Left ventricle myocardium inferior (tissue), 1 donor: ENCODE results near the gene ELFN1. TPM values are rescaled to one million over a fixed set of nuclear protein-coding genes. Genes with fewer than 3 reads are reported as not detected.
A peak's percentile ranks its signal among the peaks of the same experiment; 100 is the strongest.

Source experiments
- DNase-seq: peaks from one replicate; pipeline ENCODE4 v3.0.0-alpha.2; 2020
- H3K27ac ChIP-seq: fragments of 200-600 bp; replicated peaks from 2 replicates; pipeline ENCODE4 v1.8.0; 2021
- H3K27me3 ChIP-seq: fragments of 200-600 bp; 2 replicates; pipeline ENCODE4 v1.8.0; 2021; ENCODE audit warnings: low read depth
- H3K36me3 ChIP-seq: fragments of 200-600 bp; 2 replicates; pipeline ENCODE4 v1.8.0; 2021
- H3K4me1 ChIP-seq: fragments of 200-600 bp; 2 replicates; pipeline ENCODE4 v1.8.0; 2021
- H3K4me3 ChIP-seq: fragments of 200-600 bp; 2 replicates; pipeline ENCODE4 v1.8.0; 2021; ENCODE audit warnings: mild to moderate bottlenecking, moderate library complexity
- H3K9me3 ChIP-seq: fragments of 200-600 bp; replicated peaks from 2 replicates; pipeline ENCODE4 v1.8.0; 2021
- CTCF ChIP-seq: fragments of 200-600 bp; IDR thresholded peaks from 2 replicates; pipeline ENCODE4 v1.8.0; 2021; ENCODE audit warnings: antibody characterized with exemption, mild to moderate bottlenecking, borderline replicate concordance
- intact Hi-C: fragments of 100-400 bp; cut with micrococcal nuclease; formaldehyde crosslinking; loops from one replicate; pipeline ENCODE4 v1.11.0; 2022
- total RNA-seq: library from RNA; stranded (reverse); fragmentation: NEBNext Ultra II Directional; extraction: Animal tissue kit (Norgen Biotek cat#: 25700); gene quantifications from one replicate; pipeline ENCODE4 v1.2.1, GENCODE V29; 2021
- donor health status: DM: no; HTN: yes; CAD: no; lungs with severe emphysema.

Gene ELFN1
- total RNA-seq, 1 donor from 2014 or later = 10.5 TPM

- DNase-seq = no peak
- Histone ChIP-seq H3K4me1 (peaks cover 27% of the 10 kb centered on the region), H3K9me3 (no peaks in the 10 kb centered on the region), H3K27ac (peak overlapping the region; percentile 82), H3K4me3 (no peak overlapping the region), H3K36me3 (peaks cover 17% of the 10 kb centered on the region), H3K27me3 (peaks cover 22% of the 10 kb centered on the region)
- TF ChIP-seq CTCF = no peak
- intact Hi-C loops = no loop called here
Observed at GRCh38 chr7:1748839-1749173, 78.7 kb downstream of the ELFN1 start.

- H3K27me3 ChIP-seq = peaks cover 22% of the 10 kb centered on the region
- no peaks in the 10 kb centered on the region for H3K9me3 ChIP-seq
- intact Hi-C loops = no loop called here
- peaks cover 16% of the 10 kb centered on the region for H3K36me3 ChIP-seq
- no peak for TF ChIP-seq CTCF
- peak overlapping the region; percentile 82 for H3K27ac ChIP-seq
- DNase-seq = no peak
- peak overlapping the region; percentile 30 for H3K4me3 ChIP-seq
- H3K4me1 ChIP-seq = peaks cover 27% of the 10 kb centered on the region
Observed at GRCh38 chr7:1749351-1749863, 79.3 kb downstream of the ELFN1 start.

- Histone ChIP-seq H3K27me3 (peaks cover 22% of the 10 kb centered on the region), H3K27ac (peak overlapping the region; percentile 82)
- DNase-seq = peak; percentile 50
Observed at GRCh38 chr7:1749864-1750466, 79.9 kb downstream of the ELFN1 start.

GRCh38 chr7:1750541-1751021 lies 80.5 kb downstream of the ELFN1 start:
- H3K9me3 ChIP-seq = no peaks in the 10 kb centered on the region
- intact Hi-C loops = no loop called here
- peaks cover 22% of the 10 kb centered on the region for H3K27me3 ChIP-seq
- DNase-seq = peak; percentile 10
- H3K27ac ChIP-seq = peak overlapping the region; percentile 82
- peaks cover 27% of the 10 kb centered on the region for H3K4me1 ChIP-seq
- no peak overlapping the region for H3K4me3 ChIP-seq
- no peak for TF ChIP-seq CTCF
- peaks cover 5% of the 10 kb centered on the region for H3K36me3 ChIP-seq

More at GRCh38 chr7:1749864-1750466, 79.9 kb downstream of the ELFN1 start:
- TF ChIP-seq CTCF = no peak
- intact Hi-C loops = no loop called here
- no peaks in the 10 kb centered on the region for H3K9me3 ChIP-seq
- peaks cover 11% of the 10 kb centered on the region for H3K36me3 ChIP-seq
- H3K4me3 ChIP-seq = peak overlapping the region; percentile 30
- H3K4me1 ChIP-seq = peaks cover 27% of the 10 kb centered on the region

GRCh38 chr7:1752111-1752510 lies 82.0 kb downstream of the ELFN1 start:
- Histone ChIP-seq H3K4me1 (peaks cover 27% of the 10 kb centered on the region), H3K36me3 (no peaks in the 10 kb centered on the region), H3K27ac (no peak overlapping the region), H3K27me3 (peaks cover 22% of the 10 kb centered on the region), H3K4me3 (no peak overlapping the region), H3K9me3 (no peaks in the 10 kb centered on the region)
- TF ChIP-seq CTCF = no peak
- DNase-seq = no peak
- intact Hi-C loops = no loop called here
